Bronchial epithelial cell (primary cell): ENCODE results near the gene SCO2. TPM values are rescaled to one million over a fixed set of nuclear protein-coding genes. Genes with fewer than 3 reads are reported as not detected.
"Not testable (repeated sequence)": the region's sequence is repeated elsewhere in the genome, so short reads cannot be mapped to it uniquely, and the experiment has no call there.

ENCODE experiments used
- DNase-seq: peaks from one replicate; pipeline ENCODE4 v3.0.0-alpha.2; 2010; ENCODE audit warnings: low read depth
- FAIRE-seq: peaks from 2 replicates; lab custom pipeline; 2011; peaks lifted over from hg19 to GRCh38; lab: Jason Lieb, UNC
- H3K27me3 ChIP-seq: 2 replicates; pipeline ENCODE4 v1.5.1; 2011; ENCODE audit warnings: low read length; ENCODE audit not compliant: control insufficient read depth, insufficient read depth
- H3K36me3 ChIP-seq: 2 replicates; pipeline ENCODE4 v1.5.1; 2011; ENCODE audit warnings: low read length; ENCODE audit not compliant: control insufficient read depth, insufficient read depth
- H3K4me3 ChIP-seq: 2 replicates; pipeline ENCODE4 v1.5.1; 2011; ENCODE audit warnings: mild to moderate bottlenecking, low read depth, low read length, control low read depth
- CTCF ChIP-seq: IDR thresholded peaks from 2 replicates; pipeline ENCODE4 v1.5.1; 2011; ENCODE audit warnings: mild to moderate bottlenecking, moderate library complexity, low read length, control low read depth, inconsistent platforms; ENCODE audit not compliant: insufficient read depth, severe bottlenecking
- total RNA-seq: library from RNA; depleted of rRNA; stranded (reverse); fragments of >200 nt; gene quantifications from 2 replicates; pipeline ENCODE4 v1.2.1, GENCODE V29; 2014

The SCO2 gene
- total RNA-seq, 1 donor from 2014 or later, result 2.1 TPM

- DNase-seq (peak; percentile 78), FAIRE-seq (no peak)
- no peak for TF ChIP-seq CTCF
- H3K4me3 ChIP-seq, result no peak overlapping the region
- peaks cover 1% of the 10 kb centered on the region for H3K27me3 ChIP-seq
- H3K36me3 ChIP-seq, result no peaks in the 10 kb centered on the region
These were observed 17.1 kb upstream of the SCO2 start for GRCh38 chr22:50542416-50542927.

- FAIRE-seq (peak; percentile 99), DNase-seq (peak; percentile 98)
- H3K36me3 ChIP-seq, H3K27me3 ChIP-seq, H3K4me3 ChIP-seq: not testable (repeated sequence)
These were observed 16.2 kb upstream of the SCO2 start for GRCh38 chr22:50541667-50542026.

DNA sequence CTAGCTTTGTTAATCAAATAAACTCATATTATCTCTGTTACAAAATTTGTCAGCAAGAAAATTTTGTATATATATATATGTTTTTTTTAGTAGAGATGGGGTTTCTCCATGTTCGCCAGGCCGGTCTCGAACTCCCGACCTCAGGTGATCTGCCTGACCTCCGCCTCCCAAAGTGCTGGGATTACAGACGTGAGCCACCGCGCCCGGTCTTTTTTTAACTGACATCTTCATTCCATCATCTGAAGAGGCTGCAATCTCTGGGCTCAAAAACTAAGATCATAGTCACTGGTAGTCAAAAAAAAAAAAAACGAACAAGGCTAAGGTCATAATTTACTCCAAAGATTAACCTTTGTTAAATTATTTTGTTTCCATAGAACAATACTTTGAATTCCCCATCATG is 15.0 kb upstream of the SCO2 start:
- no peak for TF ChIP-seq CTCF
- FAIRE-seq (no peak), DNase-seq (no peak)
- Histone ChIP-seq H3K36me3 (no peaks in the 10 kb centered on the region), H3K4me3 (no peak overlapping the region), H3K27me3 (no peaks in the 10 kb centered on the region)

GRCh38 chr22:50537765-50538164 is 12.4 kb upstream of the SCO2 start:
- FAIRE-seq, result no peak
- H3K27me3 ChIP-seq, result no peaks in the 10 kb centered on the region
- no peaks in the 10 kb centered on the region for H3K36me3 ChIP-seq
- no peak overlapping the region for H3K4me3 ChIP-seq
- TF ChIP-seq CTCF, result no peak
- DNase-seq, result no peak

DNA sequence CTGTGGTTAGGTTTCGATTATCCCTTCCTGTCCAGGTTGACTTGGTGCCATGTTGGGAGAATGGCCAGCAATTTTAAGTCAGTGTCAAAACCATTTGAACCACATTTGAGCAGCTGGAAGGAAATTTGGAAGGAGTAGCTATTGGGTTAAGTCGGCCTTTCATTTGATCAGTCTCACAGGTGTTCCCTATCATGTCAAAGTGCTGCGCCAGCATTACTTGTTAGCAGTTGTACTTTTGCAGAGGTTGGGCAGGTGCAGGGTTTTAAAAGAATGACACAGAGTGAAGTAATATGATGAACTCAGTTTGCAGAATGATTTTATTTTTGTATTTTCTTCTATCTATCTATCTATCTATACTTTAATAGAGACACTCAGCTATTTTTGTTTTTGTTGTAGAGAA is 10.8 kb upstream of the SCO2 start:
- no peak for TF ChIP-seq CTCF
- no peak overlapping the region for H3K4me3 ChIP-seq
- no peak for DNase-seq
- H3K36me3 ChIP-seq, result no peaks in the 10 kb centered on the region
- no peaks in the 10 kb centered on the region for H3K27me3 ChIP-seq
- no peak for FAIRE-seq

GRCh38 chr22:50535113-50535512 is 9.7 kb upstream of the SCO2 start:
- no peak for TF ChIP-seq CTCF
- H3K36me3 ChIP-seq, result no peaks in the 10 kb centered on the region
- no peaks in the 10 kb centered on the region for H3K27me3 ChIP-seq
- DNase-seq, result no peak
- no peak overlapping the region for H3K4me3 ChIP-seq
- FAIRE-seq, result no peak

DNA sequence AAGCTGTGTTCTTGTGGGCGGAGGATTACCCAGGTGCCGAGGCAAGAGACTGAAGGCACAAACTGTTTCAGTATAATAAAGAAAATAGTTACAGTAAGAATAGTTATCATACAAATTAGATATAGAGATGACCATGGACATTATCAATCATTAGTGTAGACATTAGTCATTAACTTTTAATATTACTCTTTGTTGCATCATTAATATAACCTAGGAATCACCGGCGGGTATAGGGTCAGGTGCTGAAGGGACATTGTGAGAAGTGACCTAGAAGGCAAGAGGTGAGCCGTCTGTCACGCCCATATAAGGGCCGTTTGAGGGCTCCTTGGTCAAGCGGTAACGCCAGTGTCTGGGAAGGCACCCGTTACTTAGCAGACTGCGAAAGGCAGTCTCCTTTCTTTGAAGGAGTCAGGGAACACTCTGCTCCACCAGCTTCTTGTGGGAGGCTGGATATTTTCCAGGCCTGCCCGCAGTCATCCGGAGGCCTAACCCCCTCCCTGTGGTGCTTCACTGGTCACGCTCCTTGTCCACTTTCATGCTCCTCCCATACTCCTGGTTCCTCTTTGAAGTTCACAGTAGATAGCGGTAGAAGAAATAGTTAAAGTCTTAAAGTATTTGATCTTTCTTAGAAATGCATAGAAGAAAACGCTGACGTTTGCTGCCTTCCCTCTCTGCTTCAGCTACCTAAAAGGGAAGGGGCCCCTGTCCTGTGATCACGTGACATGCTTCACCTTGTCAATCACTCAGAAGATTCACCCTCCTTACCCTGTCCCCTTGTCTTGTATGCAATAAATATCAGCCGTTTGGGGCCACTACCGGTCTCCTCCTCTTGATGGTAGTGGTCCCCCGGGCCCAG is 8.7 kb upstream of the SCO2 start:
- not testable (repeated sequence) for FAIRE-seq, H3K27me3 ChIP-seq, DNase-seq, H3K4me3 ChIP-seq, H3K36me3 ChIP-seq
